Head of caudate nucleus (tissue), 42 donors: ENCODE data around the gene TREML2.

Source experiments
- DNase-seq, 42 donors: peaks; one replicate each; pipeline versions ENCODE4 v3.0.0 to v3.0.0-alpha.2; 2020 to 2021; ENCODE audit warnings: mixed read lengths in 7 of 42
- intact Hi-C: fragments of 100-400 bp; cut with DNase I; formaldehyde crosslinking; loops from one replicate; pipeline ENCODE4 v1.15.0; 2022

The TREML2 gene

DNA sequence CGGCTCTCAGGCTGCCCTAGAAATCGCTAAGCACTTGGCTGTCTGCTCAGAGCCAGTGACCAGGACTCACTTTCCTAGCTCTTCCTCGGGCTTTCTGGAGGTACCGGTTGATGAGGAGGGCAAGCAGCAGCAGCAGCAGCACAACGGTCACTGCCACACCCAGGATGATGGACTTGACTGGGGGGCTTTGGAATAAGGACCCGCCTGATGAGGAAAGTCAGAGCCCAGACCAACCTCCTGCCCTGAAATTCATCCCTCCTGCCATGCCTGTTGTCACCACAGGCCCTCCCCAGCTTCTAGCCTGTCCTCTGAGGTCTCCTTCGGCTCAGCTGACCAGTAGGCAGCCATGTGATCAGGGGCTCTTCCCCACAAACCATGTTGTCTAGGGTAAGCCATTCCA, 16.2 kb downstream of the TREML2 start:
- intact Hi-C loops: no loop called here
- DNase-seq: no peak

DNA sequence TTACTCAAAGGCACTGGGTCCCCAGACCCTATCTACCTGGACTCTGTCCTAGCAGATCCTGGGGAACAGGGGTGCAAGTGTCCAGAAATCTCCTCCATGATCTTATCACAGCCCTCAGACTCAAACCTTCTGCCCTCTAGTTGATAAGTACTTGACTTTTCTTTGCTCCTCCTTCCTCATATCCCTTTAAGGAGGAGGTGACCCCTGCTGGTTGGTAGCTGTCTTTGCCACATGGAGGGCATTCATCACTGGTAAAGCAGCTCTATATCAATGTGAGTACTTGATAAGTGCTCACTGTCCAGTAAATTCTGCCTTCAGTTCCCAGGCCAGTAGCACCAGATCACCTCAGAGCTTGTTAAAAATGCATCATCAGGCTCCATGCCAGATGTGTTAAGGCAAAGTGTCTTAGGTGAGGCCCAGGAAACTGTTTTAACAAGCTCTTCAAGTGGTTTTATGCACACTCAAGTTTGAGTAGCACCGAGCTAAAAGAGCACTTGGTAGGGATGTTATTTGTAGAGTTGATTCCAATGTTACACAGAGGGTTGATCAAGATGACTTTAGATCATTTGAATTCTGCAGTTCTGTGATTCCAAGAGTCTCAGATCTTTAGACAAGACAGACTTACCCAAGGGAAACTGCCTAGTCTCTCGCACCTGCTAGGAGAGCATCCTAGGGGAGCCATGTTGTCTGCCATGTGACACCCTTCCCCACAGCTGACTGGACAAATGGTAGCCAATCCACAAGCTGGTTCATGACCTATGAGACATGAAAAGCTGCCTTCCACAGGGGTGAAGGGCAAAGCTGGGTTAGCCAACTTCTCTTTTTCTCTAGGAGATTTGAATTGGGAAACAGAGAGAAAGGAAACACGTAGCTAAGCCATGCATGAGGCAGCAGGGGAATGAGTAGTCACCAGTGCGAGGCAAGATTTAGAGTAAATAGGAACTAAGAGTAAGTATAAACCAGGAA, 18.6 kb downstream of the TREML2 start:
- DNase-seq: peak in 12 of 42 donors; percentile 15 to 54 (median 25)
- intact Hi-C loops: no loop called here

DNA sequence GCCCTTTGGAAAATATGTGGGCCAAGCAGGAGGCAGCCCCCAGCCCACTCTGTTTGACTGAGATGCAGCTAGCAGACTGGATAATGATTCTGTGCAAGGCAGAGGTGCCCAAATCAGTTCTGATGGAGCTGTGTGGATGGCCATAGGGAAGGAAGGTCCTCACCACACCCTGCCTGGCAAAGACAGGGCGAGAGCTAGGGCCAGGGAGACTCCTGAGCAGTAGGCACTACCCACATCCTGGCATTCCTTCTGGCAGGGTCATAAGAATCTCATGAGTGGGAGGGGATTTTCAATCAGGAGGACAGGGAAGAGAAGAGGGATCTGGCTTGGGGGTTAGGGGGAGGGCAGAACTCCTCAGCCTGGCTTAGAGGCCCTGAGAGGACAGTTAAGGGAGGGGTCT, 19.4 kb downstream of the TREML2 start:
- DNase-seq: no peak
- intact Hi-C loops: no loop called here

- intact Hi-C loops: no loop called here
- DNase-seq: no peak
Measured at GRCh38 chr6:41179163-41179562, 21.8 kb downstream of the TREML2 start.

DNA sequence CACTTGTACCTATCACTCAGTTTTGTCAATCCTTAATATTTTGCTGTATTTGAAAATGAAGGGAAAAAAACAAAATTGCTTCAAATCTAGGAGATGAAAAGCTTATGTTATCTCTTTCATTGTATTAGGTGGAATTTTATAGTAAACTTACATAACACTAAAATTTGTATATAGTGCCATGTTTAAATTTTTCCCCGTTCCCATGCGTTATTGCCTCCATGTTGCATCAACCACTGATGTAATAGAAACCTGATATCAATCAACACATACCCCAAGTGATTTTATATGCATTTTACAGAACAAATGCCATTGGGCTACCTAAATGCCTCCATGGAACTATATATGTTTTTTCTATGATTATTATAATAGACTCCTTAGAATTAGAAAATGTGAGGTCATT, 23.3 kb downstream of the TREML2 start:
- intact Hi-C loops: no loop called here
- DNase-seq: no peak

- intact Hi-C loops: no loop called here
- no peak for DNase-seq
Measured at GRCh38 chr6:41177287-41177686, 23.7 kb downstream of the TREML2 start.

- DNase-seq: no peak
- intact Hi-C loops: no loop called here
Measured at GRCh38 chr6:41176189-41176588, 24.8 kb downstream of the TREML2 start.

DNA sequence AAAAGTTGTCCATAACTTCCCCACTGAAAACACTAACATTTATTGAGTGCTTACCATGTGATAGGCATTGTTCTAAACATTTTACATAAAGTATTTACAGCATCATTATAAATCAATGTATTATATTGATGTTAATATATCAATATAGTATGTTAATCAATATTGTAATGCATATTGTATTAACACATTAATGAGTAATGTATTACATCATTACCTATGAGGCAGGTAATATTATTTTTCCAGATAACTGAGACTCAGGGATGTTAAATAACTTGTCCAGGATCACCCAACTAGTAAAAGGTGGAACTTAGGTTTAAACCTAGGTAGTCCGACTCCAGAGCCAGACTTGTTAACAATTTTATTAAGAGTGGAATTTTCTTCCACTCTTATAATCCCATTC, 25.9 kb downstream of the TREML2 start:
- intact Hi-C loops: no loop called here
- no peak for DNase-seq

DNA sequence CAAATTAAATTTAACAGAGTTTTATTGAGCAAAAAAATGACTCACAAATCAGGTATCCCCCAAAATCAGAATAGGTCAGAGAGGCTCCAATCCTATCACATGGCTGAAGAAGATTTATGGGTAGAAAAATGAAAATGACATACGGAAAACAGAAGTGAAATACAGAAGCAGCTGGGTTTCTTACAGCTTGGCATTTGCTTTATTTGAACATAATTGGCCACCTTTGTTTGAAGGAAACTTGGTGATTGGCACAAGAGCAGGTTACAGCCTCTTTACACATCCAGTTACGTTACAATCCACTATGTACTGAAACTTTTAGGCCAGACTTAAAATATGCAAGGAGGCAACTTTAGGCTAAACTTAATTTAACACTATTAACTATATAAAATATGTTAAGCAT, 26.3 kb downstream of the TREML2 start:
- intact Hi-C loops: no loop called here

DNA sequence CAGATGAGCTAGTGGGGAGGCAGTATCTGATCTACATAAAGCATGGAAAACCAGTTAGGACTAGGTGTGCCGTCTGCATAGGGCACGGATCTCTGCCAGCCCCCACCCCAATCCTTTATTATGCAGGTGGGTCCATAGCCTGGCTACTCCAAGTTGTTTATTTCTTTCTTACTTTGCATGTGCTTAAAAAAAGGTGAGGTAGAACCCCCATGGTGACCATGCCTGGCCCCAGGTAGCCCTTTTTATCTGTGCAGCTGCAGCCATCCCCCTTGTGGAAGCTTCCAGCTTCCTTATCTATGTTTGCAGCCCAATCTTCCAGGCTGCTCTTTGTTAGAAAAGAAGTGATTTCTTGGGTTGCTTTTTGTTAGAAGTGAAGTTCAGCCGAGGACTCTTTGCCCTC, 29.0 kb downstream of the TREML2 start:
- DNase-seq: no peak
- intact Hi-C loops: no loop called here

More for the DNA sequence above, 26.3 kb downstream of the TREML2 start:
- DNase-seq: no peak

DNA sequence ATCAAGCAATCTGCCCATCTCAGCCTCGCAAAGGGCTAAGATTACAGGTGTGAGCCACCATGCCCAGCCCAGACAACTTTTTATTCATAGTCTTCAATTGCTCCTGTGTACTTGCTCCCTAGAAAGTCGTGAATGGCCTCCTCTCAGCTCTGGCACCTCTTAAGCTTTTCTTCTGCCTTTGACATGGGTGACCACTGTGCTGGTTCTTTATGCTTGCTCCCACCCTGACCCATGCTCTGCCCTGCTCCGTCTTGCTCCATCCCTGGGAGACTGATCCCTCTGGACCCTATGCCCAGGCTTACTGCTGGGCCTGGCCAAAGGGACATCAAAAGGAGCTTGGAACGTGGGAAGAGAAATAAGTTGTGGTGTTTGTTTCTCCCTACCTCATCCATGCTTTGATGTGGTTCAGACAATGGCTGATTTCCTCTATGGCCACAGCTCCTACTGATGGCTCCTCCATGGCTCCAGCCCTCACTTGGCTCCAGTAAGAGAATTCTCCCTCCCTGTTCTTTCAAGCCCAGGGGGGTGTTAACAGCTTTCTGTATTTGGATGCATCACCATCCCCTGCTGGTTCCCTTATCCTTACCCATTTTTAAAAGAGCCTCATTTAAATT, 30.3 kb downstream of the TREML2 start:
- DNase-seq: no peak
- intact Hi-C loops: no loop called here

DNA sequence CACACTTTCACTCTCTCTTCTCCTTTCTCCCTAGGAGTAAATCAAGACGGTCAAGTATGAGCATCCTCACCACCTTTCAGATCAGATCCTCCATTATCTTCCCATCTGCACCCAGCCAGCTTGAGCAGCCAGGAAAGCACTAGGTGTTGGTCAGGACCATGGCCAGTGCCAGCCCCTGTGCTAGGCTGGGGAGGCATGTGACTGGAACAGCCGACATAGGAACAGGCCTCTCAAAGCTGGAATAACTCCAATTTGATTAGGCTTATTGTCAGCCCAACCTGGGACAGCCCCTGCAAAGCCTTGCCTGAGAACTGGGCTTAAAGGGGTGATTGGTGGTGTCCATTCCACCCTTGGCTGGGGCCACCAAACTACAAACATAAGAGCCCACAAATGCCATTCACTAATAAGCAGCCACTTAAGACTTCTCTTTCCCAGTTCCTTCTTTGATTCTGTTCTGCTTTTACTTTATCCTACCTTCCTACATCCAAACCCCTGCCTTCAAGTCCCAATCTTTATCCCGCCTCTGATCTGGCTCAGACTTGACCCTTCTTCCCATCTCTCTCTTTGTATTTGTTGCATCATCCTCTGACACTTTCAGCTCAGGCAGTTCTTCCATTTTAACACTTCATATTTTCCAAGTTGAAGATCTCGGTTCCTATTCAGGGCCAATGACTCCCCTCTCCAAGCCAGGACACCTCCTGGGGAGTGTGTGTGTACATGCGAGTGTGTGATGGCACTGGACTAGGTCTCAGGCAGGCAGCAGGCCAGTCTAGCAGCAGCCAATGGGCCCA, 33.6 kb downstream of the TREML2 start:
- peak in 2 of 42 donors; percentile 34 to 35 for DNase-seq
- intact Hi-C loops: no loop called here

DNA sequence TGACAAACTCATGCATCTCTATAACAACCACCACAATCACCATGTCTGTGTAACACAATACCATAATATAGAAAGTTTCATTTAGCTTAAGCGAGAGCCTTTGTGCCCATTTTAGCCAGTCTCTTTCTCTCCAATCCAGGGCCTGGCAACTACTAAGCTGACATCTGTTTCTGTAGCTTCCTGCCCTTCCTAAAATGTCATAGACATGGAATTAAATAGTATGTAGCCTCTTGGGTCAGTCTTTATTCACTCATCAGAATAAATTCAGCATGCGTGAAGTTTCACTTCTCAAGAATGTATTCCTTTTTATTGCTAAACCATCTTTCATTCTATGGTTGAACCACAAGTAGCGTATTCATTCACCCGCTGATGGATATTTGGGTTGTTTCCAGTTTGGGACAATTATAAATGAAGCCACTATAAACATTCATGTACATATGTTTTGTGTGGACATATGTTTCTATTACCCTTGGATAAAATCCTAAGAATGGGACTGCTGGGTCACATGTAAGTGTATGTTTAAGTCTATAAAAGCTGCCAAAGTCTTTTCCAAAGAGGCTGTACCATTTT, 36.3 kb downstream of the TREML2 start:
- intact Hi-C loops: no loop called here
- DNase-seq: no peak

DNA sequence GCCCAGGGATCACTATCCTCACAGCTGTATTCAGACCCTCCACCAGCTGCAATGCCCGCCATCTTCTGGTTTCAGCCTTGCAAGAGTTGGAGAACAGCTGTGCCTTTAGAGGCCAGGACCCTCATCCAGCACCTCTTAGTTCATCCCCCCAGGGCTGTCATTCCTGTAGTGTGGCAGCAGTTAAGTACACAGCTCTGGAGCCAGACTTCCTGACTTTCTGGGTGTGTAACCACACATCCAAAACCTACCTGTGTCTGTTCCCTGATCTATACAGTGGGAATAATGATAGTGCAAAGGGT, 37.6 kb downstream of the TREML2 start:
- DNase-seq: no peak
- intact Hi-C loops: no loop called here

DNA sequence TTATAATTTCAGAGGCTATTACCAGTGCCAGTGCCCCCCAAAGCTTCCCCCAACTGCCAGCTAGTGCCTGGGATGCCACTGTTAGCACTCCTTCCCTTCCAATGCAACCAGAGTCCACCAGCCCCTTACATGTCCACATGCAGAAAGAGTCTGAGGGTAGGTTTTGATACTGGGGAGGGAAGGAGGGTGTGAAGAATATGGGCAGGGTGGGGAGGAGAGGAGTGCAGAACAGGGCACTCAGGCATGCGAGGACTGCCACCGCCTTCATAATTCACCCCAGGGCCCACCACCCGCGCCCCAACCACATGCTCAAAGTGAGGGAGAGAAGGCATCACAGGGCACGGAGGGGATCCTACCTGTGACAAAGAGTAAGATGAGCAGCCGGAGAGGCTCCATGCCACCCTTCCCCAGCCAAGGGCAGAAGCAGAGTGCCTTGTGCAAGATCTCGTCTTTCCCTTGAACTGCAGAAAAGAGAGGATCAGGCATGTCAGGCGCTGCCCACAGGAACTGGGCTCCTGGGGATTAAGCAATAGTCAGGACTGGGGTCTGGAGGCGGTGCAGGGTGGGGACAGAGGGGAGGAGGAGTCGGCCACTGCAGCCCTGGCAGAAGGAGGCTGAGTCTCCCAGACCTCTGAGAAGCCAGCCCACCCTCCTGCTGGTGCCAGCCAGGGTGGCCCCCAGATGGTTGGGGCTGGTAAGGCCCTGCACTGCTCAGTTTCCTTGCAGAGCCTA, 38.1 kb downstream of the TREML2 start, which contains the start of gene TREM2:
Gene TREM2 (minus strand): TSS at position 430 of the 732 bp plus-strand sequence. CDS start 34 bp downstream, at position 396.
- DNase-seq: peak in 9 of 42 donors; percentile 9 to 36 (median 20)
- intact Hi-C loops: no loop called here

DNA sequence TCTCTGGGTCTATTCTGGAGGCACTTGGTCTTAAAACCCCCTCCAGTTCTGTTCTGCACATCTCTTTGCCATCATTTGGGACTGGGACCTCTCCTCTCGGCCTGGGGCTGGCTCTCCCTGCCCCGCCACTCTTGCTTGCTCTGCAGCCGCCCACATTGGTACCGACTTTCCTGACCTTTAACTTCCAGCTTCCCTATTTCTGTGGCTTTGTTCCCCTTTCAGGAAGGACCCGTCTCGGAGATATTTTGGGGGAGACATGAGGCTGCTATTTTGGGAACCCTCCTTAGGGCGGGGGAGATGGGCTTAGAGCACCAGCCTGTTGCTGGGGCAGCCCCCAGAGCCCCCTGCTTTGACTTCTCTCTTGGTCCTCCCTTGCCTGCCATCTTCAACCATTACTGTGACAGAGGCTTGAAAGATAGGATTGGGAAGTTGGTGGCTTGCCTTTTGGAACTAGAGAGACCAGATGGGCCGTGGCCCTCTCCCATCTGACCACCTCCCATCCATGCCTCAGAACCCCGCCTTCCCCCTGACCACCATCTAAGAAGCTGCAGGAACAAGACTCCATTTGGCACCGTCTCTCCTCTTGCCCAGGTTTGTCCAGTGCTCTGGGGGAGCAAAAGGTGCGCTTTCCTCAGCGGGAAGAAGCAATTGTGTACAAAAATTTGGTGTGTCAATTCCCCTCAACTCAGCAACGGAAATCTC, 38.9 kb downstream of the TREML2 start:
- intact Hi-C loops: no loop called here
- peak in 11 of 42 donors; percentile 10 to 54 (median 20) for DNase-seq

- DNase-seq: no peak
Measured at GRCh38 chr6:41161380-41161779, 39.6 kb downstream of the TREML2 start.

GRCh38 chr6:41160933-41161332, 40.0 kb downstream of the TREML2 start:
- intact Hi-C loops: no loop called here
- DNase-seq: no peak

More at GRCh38 chr6:41161380-41161779, 39.6 kb downstream of the TREML2 start:
- intact Hi-C loops: no loop called here
